Measurements from ENCODE around the gene LRRC18. TPM values are rescaled to one million over a fixed set of nuclear protein-coding genes. Genes with fewer than 3 reads are reported as not detected.

Gene LRRC18
- total and polyA plus RNA-seq, 9 of the 15 experiments (the other 6 are each of a cell fraction or from before 2014, with no cell fraction given) = not detected

DNA sequence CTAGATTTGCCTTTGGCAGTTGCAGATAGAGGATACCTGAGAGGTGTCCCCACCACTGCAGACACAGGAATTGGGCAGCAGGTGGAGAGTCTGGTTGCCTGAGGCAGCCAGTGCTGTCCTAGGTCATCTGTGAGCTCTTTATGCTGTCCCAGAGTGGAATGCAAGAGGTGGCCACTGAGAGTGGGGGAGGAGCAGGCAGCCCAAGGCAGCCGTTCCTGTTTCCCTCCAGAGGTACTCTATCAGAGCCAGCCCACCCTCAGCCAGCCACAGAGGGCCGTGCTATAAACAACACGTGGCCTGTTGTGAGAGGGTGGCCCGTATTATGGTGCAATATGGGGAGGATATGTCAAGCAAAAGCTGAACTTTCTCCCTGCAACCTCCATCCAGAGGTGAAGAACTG lies 8.5 kb downstream of the LRRC18 start:
- TF ChIP-seq TCFL5 (CRISPR knock-in tag; conservative IDR thresholded peaks at IDR 0.05) = no peak
- no peak for TF ChIP-seq RCOR1 (IDR thresholded peaks at IDR 0.05; ENCODE audit: borderline replicate concordance in 1 of 2, low read depth in 2 of 2, low read length in 2 of 2)
- no peak for TF ChIP-seq FOXP1 (CRISPR knock-in tag; IDR thresholded peaks at IDR 0.05)
- TF ChIP-seq, protein P1, sequence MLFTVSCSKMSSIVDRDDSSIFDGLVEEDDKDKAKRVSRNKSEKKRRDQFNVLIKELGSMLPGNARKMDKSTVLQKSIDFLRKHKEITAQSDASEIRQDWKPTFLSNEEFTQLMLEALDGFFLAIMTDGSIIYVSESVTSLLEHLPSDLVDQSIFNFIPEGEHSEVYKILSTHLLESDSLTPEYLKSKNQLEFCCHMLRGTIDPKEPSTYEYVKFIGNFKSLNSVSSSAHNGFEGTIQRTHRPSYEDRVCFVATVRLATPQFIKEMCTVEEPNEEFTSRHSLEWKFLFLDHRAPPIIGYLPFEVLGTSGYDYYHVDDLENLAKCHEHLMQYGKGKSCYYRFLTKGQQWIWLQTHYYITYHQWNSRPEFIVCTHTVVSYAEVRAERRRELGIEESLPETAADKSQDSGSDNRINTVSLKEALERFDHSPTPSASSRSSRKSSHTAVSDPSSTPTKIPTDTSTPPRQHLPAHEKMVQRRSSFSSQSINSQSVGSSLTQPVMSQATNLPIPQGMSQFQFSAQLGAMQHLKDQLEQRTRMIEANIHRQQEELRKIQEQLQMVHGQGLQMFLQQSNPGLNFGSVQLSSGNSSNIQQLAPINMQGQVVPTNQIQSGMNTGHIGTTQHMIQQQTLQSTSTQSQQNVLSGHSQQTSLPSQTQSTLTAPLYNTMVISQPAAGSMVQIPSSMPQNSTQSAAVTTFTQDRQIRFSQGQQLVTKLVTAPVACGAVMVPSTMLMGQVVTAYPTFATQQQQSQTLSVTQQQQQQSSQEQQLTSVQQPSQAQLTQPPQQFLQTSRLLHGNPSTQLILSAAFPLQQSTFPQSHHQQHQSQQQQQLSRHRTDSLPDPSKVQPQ (CRISPR knock-in tag; IDR thresholded peaks at IDR 0.05; ENCODE audit: borderline replicate concordance) = no peak
- TF ChIP-seq NR2C2 (CRISPR knock-in tag; IDR thresholded peaks at IDR 0.05) = no peak
- peak; percentile 11; the same call in 1 of the 2 replicates for TF ChIP-seq NR2C2 (tag; IDR thresholded peaks at IDR 0.05)
- TF ChIP-seq CEBPB (tag; IDR thresholded peaks at IDR 0.05) = peak; percentile 16; the same call in 1 of the 2 replicates
- no peak for TF ChIP-seq ZNF174 (CRISPR knock-in tag; IDR thresholded peaks at IDR 0.05)
- TF ChIP-seq GTF2F1 (IDR thresholded peaks at IDR 0.05; ENCODE audit: low read depth, low read length) = no peak
- peaks cover 35 to 62% of the 10 kb centered on the region in 2 experiments for H3K27me3 ChIP-seq (ENCODE audit: control insufficient read depth in 2 of 2, insufficient read depth in 2 of 2, low read length in 2 of 2)

More for the DNA sequence above, 8.5 kb downstream of the LRRC18 start:
- ATAC-seq = peak; percentile 73
- Histone ChIP-seq H3K79me2 (ENCODE audit: control insufficient read depth, insufficient read depth, low read length) (no peaks in the 10 kb centered on the region), H4K20me1 (replicated peaks; ENCODE audit: control insufficient read depth, insufficient read depth, low read length) (no peaks in the 10 kb centered on the region), H3K27ac (ENCODE audit: extremely low read depth, low read depth, low read length) (no peak overlapping the region), H2AFZ (ENCODE audit: low read depth, low read length) (no peak overlapping the region), H3K9me1 (ENCODE audit: control insufficient read depth, insufficient read depth, low read length) (no peaks in the 10 kb centered on the region), H3K4me2 (ENCODE audit: insufficient read depth, low read length) (no peak overlapping the region), H3K4me3 (no peak overlapping the region), H3K4me1 (replicated peaks in 1 of 2; ENCODE audit: control insufficient read depth in 2 of 2, insufficient read depth in 2 of 2, low read length in 2 of 2) (no peaks in the 10 kb centered on the region; a peak in 1 of 5 replicates), H3K9me3 (replicated peaks; ENCODE audit: control insufficient read depth, insufficient read depth, low read depth, low read length) (no peaks in the 10 kb centered on the region), H3K36me3 (ENCODE audit: control insufficient read depth, insufficient read depth, low read length) (no peaks in the 10 kb centered on the region), H3K9ac (ENCODE audit: insufficient read depth in 1 of 2, low read depth in 2 of 2, low read length in 2 of 2) (no peak overlapping the region; a peak in 1 of 4 replicates)
- CTCF ChIA-PET (ENCODE audit: low intra/inter-chr PET ratio) = no interaction called here
- no peak for FAIRE-seq
- no peak for DNase-seq (ENCODE audit: extremely low read depth in 1 of 4, low spot score in 3 of 4)
- 0% methylated on average over 4 of the region's 4 CpGs for WGBS (ENCODE audit: insufficient coverage, low coverage, missing lambda C conversion rate)
- intact Hi-C loops (cut with micrococcal nuclease) (no loop called here), in situ Hi-C loops (cut with MboI) (no loop called here)
- no TSS peak for BruUV-seq (replicated peaks)
- POLR2A ChIA-PET = interaction anchor here (0.6 kb wide), 2 partner anchors 9 to 39 kb away, joined by 3 to 4 read pairs; no protein-coding TSS in a partner anchor

All from K562 (cell line).